ENCODE results near the gene SMURF1.

GRCh38 chr7:99133766-99134564 lies 9.9 kb downstream of the SMURF1 start:
- TF ChIP-seq CTCF (conservative IDR thresholded peaks at IDR 0.05; ENCODE audit: low read depth, low read length) (no peak), EZH2phosphoT487 (IDR thresholded peaks at IDR 0.05; ENCODE audit: borderline replicate concordance, low read length) (no peak)

Measured in PC-3 (cell line).